OCI-LY3 (cell line): ENCODE data around the gene NXN.

Source experiments
- CTCF ChIP-seq: fragments of 200-600, 300-600 bp; sonication (generic); IDR thresholded peaks from 2 replicates; pipeline ENCODE4 v1.5.1; 2014; ENCODE audit warnings: antibody characterized with exemption, low read length, low read depth
- EZH2phosphoT487 ChIP-seq: fragments of 200-600 bp; shearing (Covaris generic); IDR thresholded peaks from 2 replicates; pipeline ENCODE4 v1.6.1; 2018; ENCODE audit warnings: antibody characterized with exemption, mixed run types, low read depth

GRCh38 chr17:1011760-1012735, 32.5 kb upstream of the NXN start:
- TF ChIP-seq CTCF (no peak), EZH2phosphoT487 (no peak)
